Measurements from ENCODE around the gene LHX3.

LHX3 gene

DNA sequence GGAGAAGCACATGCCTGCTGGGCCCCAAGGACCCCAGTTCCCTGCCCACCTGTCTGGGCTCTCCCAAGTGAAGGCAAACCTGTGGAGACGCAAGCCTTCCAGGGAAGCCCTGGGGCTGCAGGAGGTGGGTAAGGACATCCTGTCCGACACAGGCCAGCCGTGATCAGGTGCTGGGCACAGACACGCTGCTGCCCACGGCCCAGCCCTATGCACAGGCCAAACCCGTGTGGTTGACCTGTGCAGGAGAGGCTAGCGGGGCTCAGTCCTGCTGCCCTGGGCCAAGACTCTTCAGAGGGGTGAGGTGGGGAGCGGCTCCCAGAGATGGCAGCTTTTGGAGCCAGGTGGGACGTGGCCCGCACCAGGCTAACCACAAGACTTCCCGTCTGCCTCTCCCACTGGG is 14.3 kb downstream of the LHX3 start:
- no peak for TF ChIP-seq SNAI2 (CRISPR knock-in tag; IDR thresholded peaks at IDR 0.05)
- no peak for TF ChIP-seq ISL1 (CRISPR knock-in tag; IDR thresholded peaks at IDR 0.05)
- TF ChIP-seq ZNF8 (CRISPR knock-in tag; IDR thresholded peaks at IDR 0.05): no peak
- no peak for TF ChIP-seq ZNF70 (CRISPR knock-in tag; IDR thresholded peaks at IDR 0.05)
- TF ChIP-seq BACH2 (CRISPR knock-in tag; IDR thresholded peaks at IDR 0.05; ENCODE audit: borderline replicate concordance): no peak
- no peak for TF ChIP-seq ZNF565 (CRISPR knock-in tag; conservative IDR thresholded peaks at IDR 0.05; ENCODE audit: low read depth)
- no peak for TF ChIP-seq OSR1 (CRISPR knock-in tag; IDR thresholded peaks at IDR 0.05)
- no peak for TF ChIP-seq ZFP30 (CRISPR knock-in tag; IDR thresholded peaks at IDR 0.05)
- TF ChIP-seq, protein P1, sequence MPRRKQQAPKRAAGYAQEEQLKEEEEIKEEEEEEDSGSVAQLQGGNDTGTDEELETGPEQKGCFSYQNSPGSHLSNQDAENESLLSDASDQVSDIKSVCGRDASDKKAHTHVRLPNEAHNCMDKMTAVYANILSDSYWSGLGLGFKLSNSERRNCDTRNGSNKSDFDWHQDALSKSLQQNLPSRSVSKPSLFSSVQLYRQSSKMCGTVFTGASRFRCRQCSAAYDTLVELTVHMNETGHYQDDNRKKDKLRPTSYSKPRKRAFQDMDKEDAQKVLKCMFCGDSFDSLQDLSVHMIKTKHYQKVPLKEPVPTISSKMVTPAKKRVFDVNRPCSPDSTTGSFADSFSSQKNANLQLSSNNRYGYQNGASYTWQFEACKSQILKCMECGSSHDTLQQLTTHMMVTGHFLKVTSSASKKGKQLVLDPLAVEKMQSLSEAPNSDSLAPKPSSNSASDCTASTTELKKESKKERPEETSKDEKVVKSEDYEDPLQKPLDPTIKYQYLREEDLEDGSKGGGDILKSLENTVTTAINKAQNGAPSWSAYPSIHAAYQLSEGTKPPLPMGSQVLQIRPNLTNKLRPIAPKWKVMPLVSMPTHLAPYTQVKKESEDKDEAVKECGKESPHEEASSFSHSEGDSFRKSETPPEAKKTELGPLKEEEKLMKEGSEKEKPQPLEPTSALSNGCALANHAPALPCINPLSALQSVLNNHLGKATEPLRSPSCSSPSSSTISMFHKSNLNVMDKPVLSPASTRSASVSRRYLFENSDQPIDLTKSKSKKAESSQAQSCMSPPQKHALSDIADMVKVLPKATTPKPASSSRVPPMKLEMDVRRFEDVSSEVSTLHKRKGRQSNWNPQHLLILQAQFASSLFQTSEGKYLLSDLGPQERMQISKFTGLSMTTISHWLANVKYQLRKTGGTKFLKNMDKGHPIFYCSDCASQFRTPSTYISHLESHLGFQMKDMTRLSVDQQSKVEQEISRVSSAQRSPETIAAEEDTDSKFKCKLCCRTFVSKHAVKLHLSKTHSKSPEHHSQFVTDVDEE (CRISPR knock-in tag; IDR thresholded peaks at IDR 0.05): no peak
- TF ChIP-seq, protein P2, sequence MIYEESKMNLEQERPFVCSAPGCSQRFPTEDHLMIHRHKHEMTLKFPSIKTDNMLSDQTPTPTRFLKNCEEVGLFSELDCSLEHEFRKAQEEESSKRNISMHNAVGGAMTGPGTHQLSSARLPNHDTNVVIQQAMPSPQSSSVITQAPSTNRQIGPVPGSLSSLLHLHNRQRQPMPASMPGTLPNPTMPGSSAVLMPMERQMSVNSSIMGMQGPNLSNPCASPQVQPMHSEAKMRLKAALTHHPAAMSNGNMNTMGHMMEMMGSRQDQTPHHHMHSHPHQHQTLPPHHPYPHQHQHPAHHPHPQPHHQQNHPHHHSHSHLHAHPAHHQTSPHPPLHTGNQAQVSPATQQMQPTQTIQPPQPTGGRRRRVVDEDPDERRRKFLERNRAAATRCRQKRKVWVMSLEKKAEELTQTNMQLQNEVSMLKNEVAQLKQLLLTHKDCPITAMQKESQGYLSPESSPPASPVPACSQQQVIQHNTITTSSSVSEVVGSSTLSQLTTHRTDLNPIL (CRISPR knock-in tag; IDR thresholded peaks at IDR 0.05; ENCODE audit: low read depth): no peak
- no peak for TF ChIP-seq RARB (CRISPR knock-in tag; IDR thresholded peaks at IDR 0.05)
- TF ChIP-seq ESRRG (CRISPR knock-in tag; IDR thresholded peaks at IDR 0.05): no peak
- ATAC-seq: no peak; the same call in 2 of the 3 replicates

DNA sequence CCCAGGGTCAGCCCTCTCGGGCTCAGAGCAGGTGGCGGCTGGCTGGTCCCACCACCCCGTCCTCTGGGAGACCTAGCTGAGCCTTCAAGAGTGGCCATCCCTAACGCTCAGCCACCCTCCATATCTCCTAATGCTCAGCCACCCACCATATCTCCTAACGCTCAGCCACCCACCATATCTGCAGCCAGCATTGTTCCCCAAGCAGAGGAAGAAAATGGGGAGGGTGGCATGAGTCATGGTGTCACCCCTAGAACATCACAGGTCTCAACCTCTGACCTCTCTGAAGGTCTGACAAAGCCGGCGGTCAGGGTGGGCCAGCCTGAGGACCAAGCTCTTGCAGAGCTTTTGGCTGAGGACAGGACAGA is 14.7 kb downstream of the LHX3 start:
- TF ChIP-seq TCF4 (CRISPR knock-in tag; IDR thresholded peaks at IDR 0.05; ENCODE audit: borderline replicate concordance) (no peak), ESRRG (CRISPR knock-in tag; IDR thresholded peaks at IDR 0.05) (no peak), CSDC2 (CRISPR knock-in tag; IDR thresholded peaks at IDR 0.05) (no peak), ZNF8 (CRISPR knock-in tag; IDR thresholded peaks at IDR 0.05) (no peak), BACH2 (CRISPR knock-in tag; IDR thresholded peaks at IDR 0.05; ENCODE audit: borderline replicate concordance) (no peak), ZNF70 (CRISPR knock-in tag; IDR thresholded peaks at IDR 0.05) (no peak), SNAI2 (CRISPR knock-in tag; IDR thresholded peaks at IDR 0.05) (no peak), ZFP3 (CRISPR knock-in tag; IDR thresholded peaks at IDR 0.05) (no peak)
- TF ChIP-seq, protein P3, sequence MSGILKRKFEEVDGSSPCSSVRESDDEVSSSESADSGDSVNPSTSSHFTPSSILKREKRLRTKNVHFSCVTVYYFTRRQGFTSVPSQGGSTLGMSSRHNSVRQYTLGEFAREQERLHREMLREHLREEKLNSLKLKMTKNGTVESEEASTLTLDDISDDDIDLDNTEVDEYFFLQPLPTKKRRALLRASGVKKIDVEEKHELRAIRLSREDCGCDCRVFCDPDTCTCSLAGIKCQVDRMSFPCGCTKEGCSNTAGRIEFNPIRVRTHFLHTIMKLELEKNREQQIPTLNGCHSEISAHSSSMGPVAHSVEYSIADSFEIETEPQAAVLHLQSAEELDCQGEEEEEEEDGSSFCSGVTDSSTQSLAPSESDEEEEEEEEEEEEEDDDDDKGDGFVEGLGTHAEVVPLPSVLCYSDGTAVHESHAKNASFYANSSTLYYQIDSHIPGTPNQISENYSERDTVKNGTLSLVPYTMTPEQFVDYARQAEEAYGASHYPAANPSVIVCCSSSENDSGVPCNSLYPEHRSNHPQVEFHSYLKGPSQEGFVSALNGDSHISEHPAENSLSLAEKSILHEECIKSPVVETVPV (CRISPR knock-in tag; IDR thresholded peaks at IDR 0.05): no peak
- TF ChIP-seq, protein P4, sequence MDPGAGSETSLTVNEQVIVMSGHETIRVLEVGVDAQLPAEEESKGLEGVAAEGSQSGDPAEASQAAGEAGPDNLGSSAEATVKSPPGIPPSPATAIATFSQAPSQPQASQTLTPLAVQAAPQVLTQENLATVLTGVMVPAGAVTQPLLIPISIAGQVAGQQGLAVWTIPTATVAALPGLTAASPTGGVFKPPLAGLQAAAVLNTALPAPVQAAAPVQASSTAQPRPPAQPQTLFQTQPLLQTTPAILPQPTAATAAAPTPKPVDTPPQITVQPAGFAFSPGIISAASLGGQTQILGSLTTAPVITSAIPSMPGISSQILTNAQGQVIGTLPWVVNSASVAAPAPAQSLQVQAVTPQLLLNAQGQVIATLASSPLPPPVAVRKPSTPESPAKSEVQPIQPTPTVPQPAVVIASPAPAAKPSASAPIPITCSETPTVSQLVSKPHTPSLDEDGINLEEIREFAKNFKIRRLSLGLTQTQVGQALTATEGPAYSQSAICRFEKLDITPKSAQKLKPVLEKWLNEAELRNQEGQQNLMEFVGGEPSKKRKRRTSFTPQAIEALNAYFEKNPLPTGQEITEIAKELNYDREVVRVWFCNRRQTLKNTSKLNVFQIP (CRISPR knock-in tag; IDR thresholded peaks at IDR 0.05; ENCODE audit: borderline replicate concordance, low read depth): no peak
- TF ChIP-seq, protein P1 (CRISPR knock-in tag; IDR thresholded peaks at IDR 0.05): no peak
- no peak for ATAC-seq

DNA sequence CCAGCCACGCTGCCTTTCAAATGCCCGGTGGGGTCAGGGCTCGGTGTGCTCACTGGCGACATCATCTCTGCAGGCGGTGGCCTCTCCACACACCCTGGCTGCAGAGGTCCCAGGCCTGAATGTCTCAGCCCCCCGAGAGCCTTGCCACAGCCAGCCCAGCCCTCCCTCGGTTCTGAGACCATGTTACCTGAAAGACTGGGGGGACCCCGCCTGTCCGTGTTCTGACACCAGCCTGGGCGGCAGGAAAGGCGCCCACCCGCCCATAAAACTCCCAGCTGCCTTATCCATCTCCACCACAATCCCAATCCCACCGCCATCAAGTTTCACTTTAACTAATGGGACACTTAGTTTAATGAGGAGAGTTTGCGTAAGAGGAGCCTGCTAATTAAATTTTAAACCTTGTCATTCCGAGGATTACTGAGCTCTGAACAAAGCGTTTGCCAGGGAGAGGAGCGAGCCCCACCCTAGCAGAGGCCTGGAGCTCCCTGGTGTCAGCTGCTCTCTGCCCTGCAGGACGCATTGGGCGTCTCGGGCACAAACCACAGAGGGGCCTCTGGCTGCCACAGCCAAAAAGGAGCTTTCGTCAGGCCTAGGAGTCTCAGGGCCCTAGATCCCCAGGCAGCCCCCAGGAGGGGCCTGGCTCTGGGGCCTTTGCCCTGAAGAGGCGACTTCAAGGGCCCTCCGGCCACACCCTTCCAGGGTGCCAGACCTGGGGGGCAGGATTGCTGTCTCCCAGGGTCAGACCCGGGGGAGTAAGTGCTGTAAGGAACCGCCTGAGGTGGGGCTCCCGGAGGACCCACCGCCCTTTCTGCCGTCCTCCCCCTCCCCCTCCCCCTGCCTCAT is 15.3 kb downstream of the LHX3 start:
- TF ChIP-seq ZNF8 (CRISPR knock-in tag; IDR thresholded peaks at IDR 0.05) (no peak), CSDC2 (CRISPR knock-in tag; IDR thresholded peaks at IDR 0.05) (no peak), TOX (CRISPR knock-in tag; IDR thresholded peaks at IDR 0.05; ENCODE audit: borderline replicate concordance) (no peak), ZC3H10 (CRISPR knock-in tag; IDR thresholded peaks at IDR 0.05) (no peak)
- TF ChIP-seq, protein P3 (CRISPR knock-in tag; IDR thresholded peaks at IDR 0.05): no peak
- ATAC-seq: peak; percentile 16; the same call in 1 of the 3 replicates
